Transverse colon (tissue), 4 donors: Measurements from ENCODE around the gene DAAM1.

ENCODE experiments used
- EP300 ChIP-seq: sonication (generic); formaldehyde crosslinking; IDR thresholded peaks from one replicate; pipeline ENCODE4 v1.6.1; 2017; ENCODE audit warnings: antibody characterized with exemption, low read depth
- POLR2A ChIP-seq: fragments of 450-650 bp; IDR thresholded peaks from one replicate; pipeline ENCODE4 v1.6.1; 2016; ENCODE audit warnings: antibody characterized with exemption, mild to moderate bottlenecking, moderate library complexity
- POLR2AphosphoS5 ChIP-seq, 3 donors: sonication (generic); formaldehyde crosslinking; IDR thresholded peaks; one replicate each; pipeline ENCODE4 v1.6.1; 2016; ENCODE audit warnings: antibody characterized with exemption in 3 of 3
- TF ChIP-seq, protein P1 (sequence below), 5 experiments: fragments of 200-600 bp in 3 of 5; fragments of 450-650 bp in 2 of 5; sonication (generic) in 3 of 5; IDR thresholded peaks; 1 replicate in 2 of 5; 2 replicates in 3 of 5; pipeline ENCODE4 v1.5.1; 2016 to 2017; ENCODE audit warnings: antibody characterized with exemption in 5 of 5, inconsistent platforms in 3 of 5, mild to moderate bottlenecking in 2 of 5, moderate library complexity in 1 of 5

DNA sequence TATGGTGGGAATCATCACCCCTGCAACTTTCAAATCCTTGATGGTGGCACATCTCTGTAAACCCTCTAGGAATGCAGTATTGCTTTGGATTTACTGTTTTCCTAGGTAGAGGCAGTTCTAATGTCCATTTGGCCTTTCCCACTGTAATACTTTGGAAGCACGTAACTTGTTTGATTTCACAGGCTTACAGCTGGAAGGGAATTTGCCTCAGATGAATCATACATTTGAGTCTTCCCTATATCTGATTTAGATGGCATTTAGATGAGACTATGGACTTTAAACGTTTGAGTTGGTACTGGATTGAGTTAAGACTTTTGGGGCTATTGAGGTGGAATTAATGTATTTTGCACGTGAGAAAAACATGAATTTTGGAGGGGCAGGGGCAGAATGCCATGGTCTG, 35.9 kb downstream of the DAAM1 start:
- TF ChIP-seq, protein P1, sequence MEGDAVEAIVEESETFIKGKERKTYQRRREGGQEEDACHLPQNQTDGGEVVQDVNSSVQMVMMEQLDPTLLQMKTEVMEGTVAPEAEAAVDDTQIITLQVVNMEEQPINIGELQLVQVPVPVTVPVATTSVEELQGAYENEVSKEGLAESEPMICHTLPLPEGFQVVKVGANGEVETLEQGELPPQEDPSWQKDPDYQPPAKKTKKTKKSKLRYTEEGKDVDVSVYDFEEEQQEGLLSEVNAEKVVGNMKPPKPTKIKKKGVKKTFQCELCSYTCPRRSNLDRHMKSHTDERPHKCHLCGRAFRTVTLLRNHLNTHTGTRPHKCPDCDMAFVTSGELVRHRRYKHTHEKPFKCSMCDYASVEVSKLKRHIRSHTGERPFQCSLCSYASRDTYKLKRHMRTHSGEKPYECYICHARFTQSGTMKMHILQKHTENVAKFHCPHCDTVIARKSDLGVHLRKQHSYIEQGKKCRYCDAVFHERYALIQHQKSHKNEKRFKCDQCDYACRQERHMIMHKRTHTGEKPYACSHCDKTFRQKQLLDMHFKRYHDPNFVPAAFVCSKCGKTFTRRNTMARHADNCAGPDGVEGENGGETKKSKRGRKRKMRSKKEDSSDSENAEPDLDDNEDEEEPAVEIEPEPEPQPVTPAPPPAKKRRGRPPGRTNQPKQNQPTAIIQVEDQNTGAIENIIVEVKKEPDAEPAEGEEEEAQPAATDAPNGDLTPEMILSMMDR (IDR thresholded peaks at IDR 0.05): no peak
- TF ChIP-seq POLR2A (no peak), POLR2AphosphoS5 (IDR thresholded peaks at IDR 0.05) (no peak), EP300 (no peak)
